Measurements from ENCODE around the gene PSKH1.

PSKH1 gene

GRCh38 chr16:67915831-67916723 lies 23.0 kb downstream of the PSKH1 start:
- DNase-seq: no peak

GRCh38 chr16:67917140-67917851 lies 24.2 kb downstream of the PSKH1 start:
- in situ Hi-C loops (cut with HindIII; ENCODE audit: low pct_ligation_motif_present, low pct_unique_long_range_greater_than_20kb, low sequenced_read_pairs): no loop called here
- DNase-seq: no peak

More at GRCh38 chr16:67915831-67916723, 23.0 kb downstream of the PSKH1 start:
- in situ Hi-C loops (cut with HindIII; ENCODE audit: low pct_ligation_motif_present, low pct_unique_long_range_greater_than_20kb, low sequenced_read_pairs): no loop called here

- peak; percentile 85 for DNase-seq
Observed at GRCh38 chr16:67917852-67918236, 24.8 kb downstream of the PSKH1 start.

GRCh38 chr16:67919622-67920221 lies 26.7 kb downstream of the PSKH1 start:
- no peak for DNase-seq
- in situ Hi-C loops (cut with HindIII; ENCODE audit: low pct_ligation_motif_present, low pct_unique_long_range_greater_than_20kb, low sequenced_read_pairs): no loop called here

More at GRCh38 chr16:67917852-67918236, 24.8 kb downstream of the PSKH1 start:
- in situ Hi-C loops (cut with HindIII; ENCODE audit: low pct_ligation_motif_present, low pct_unique_long_range_greater_than_20kb, low sequenced_read_pairs): no loop called here

- in situ Hi-C loops (cut with HindIII; ENCODE audit: low pct_ligation_motif_present, low pct_unique_long_range_greater_than_20kb, low sequenced_read_pairs): no loop called here
- no peak for DNase-seq
Observed at GRCh38 chr16:67922221-67922620, 29.2 kb downstream of the PSKH1 start.

- in situ Hi-C loops (cut with HindIII; ENCODE audit: low pct_ligation_motif_present, low pct_unique_long_range_greater_than_20kb, low sequenced_read_pairs): no loop called here
- no peak for DNase-seq
Observed at GRCh38 chr16:67922740-67923139, 29.7 kb downstream of the PSKH1 start.

GRCh38 chr16:67923414-67924116 lies 30.5 kb downstream of the PSKH1 start:
- in situ Hi-C loops (cut with HindIII; ENCODE audit: low pct_ligation_motif_present, low pct_unique_long_range_greater_than_20kb, low sequenced_read_pairs): no loop called here
- DNase-seq: no peak

- in situ Hi-C loops (cut with HindIII; ENCODE audit: low pct_ligation_motif_present, low pct_unique_long_range_greater_than_20kb, low sequenced_read_pairs): no loop called here
- no peak for DNase-seq
Observed at GRCh38 chr16:67924140-67924906, 31.3 kb downstream of the PSKH1 start.

GRCh38 chr16:67926181-67926750 lies 33.2 kb downstream of the PSKH1 start:
- in situ Hi-C loops (cut with HindIII; ENCODE audit: low pct_ligation_motif_present, low pct_unique_long_range_greater_than_20kb, low sequenced_read_pairs): no loop called here
- DNase-seq: no peak

- in situ Hi-C loops (cut with HindIII; ENCODE audit: low pct_ligation_motif_present, low pct_unique_long_range_greater_than_20kb, low sequenced_read_pairs): no loop called here
- DNase-seq: no peak
Observed at GRCh38 chr16:67927131-67927941, 34.3 kb downstream of the PSKH1 start.

- in situ Hi-C loops (cut with HindIII; ENCODE audit: low pct_ligation_motif_present, low pct_unique_long_range_greater_than_20kb, low sequenced_read_pairs): no loop called here
- no peak for DNase-seq
Observed at GRCh38 chr16:67928147-67928546, 35.1 kb downstream of the PSKH1 start.

GRCh38 chr16:67928561-67929364 lies 35.7 kb downstream of the PSKH1 start:
- in situ Hi-C loops (cut with HindIII; ENCODE audit: low pct_ligation_motif_present, low pct_unique_long_range_greater_than_20kb, low sequenced_read_pairs): no loop called here
- DNase-seq: peak; percentile 80

GRCh38 chr16:67930191-67930590 lies 37.1 kb downstream of the PSKH1 start:
- DNase-seq: no peak
- in situ Hi-C loops (cut with HindIII; ENCODE audit: low pct_ligation_motif_present, low pct_unique_long_range_greater_than_20kb, low sequenced_read_pairs): no loop called here

GRCh38 chr16:67930678-67931211 lies 37.7 kb downstream of the PSKH1 start:
- no peak for DNase-seq
- in situ Hi-C loops (cut with HindIII; ENCODE audit: low pct_ligation_motif_present, low pct_unique_long_range_greater_than_20kb, low sequenced_read_pairs): no loop called here

- no peak for DNase-seq
- in situ Hi-C loops (cut with HindIII; ENCODE audit: low pct_ligation_motif_present, low pct_unique_long_range_greater_than_20kb, low sequenced_read_pairs): no loop called here
Observed at GRCh38 chr16:67931712-67932461, 38.8 kb downstream of the PSKH1 start, which contains the start of gene CTRL. TSS of gene CTRL (minus strand) at chr16:67931862. CDS start at chr16:67931852, 10 bp downstream.

Data from ACHN (cell line).